Measurements from ENCODE around the gene OR2V2.
"Not testable (repeated sequence)": the region's sequence is repeated elsewhere in the genome, so short reads cannot be mapped to it uniquely, and the experiment has no call there.

The OR2V2 gene

DNA sequence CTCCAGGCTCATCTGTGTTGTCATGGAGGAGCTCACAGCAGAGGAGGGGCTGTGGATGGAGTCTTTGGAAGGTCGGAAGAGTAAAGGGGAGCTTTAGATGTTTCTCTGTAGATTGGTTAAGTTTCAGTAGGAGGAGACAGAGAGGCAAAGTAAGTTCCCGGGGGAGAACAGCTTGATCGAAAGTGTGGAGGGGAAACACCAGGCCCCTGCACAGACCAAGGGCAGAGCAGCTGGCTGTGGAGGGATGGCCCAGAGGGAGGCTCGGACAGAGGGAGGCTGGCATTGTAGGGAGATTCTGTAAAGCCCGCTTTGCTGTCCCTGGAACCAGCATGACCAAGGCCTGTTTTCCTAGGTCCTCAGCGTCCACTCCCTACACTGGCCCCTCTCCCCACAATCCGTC is 5.3 kb upstream of the OR2V2 start:
- no peak for DNase-seq (ENCODE audit: low read depth, low spot score)

DNA sequence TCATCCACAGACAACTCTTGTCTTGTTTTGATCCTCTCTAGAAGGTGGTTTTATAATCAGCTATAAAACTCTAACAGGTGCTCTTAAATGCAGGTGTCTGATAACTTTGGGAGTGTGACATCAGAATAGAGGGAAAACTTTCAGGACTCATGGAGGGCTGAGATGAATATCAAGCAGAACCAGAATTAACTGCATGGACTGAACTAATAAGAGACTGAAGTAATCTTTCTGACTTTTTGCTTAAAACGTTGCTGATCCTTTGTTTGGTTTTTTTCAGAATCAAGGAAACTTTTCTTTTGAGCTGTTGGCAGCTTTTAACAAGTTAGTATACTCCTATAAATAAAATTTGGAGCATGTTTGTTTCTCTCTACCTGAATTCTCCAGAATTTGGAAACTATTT is 2.3 kb upstream of the OR2V2 start:
- DNase-seq (ENCODE audit: low read depth, low spot score) = no peak

DNA sequence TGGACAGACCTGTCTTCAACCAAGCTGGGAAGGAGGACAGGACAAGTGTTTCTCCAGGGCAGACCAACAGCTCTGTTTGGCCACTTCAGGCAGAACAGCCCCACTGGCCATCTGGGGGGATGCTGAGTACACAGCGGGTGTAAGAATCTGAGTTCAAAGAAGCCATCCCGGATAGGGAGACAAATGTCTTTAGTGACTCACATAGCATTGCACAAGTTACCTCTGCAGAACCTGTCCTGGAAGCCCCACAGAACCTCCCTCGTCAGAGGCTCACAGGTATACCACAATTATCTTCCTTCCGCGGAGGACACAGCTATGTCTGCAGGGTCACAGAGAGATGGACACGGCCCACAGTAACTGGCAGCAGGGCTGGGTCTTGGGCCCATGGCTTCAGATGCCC is 2.0 kb downstream of the OR2V2 start:
- DNase-seq (ENCODE audit: low read depth, low spot score) = no peak

DNA sequence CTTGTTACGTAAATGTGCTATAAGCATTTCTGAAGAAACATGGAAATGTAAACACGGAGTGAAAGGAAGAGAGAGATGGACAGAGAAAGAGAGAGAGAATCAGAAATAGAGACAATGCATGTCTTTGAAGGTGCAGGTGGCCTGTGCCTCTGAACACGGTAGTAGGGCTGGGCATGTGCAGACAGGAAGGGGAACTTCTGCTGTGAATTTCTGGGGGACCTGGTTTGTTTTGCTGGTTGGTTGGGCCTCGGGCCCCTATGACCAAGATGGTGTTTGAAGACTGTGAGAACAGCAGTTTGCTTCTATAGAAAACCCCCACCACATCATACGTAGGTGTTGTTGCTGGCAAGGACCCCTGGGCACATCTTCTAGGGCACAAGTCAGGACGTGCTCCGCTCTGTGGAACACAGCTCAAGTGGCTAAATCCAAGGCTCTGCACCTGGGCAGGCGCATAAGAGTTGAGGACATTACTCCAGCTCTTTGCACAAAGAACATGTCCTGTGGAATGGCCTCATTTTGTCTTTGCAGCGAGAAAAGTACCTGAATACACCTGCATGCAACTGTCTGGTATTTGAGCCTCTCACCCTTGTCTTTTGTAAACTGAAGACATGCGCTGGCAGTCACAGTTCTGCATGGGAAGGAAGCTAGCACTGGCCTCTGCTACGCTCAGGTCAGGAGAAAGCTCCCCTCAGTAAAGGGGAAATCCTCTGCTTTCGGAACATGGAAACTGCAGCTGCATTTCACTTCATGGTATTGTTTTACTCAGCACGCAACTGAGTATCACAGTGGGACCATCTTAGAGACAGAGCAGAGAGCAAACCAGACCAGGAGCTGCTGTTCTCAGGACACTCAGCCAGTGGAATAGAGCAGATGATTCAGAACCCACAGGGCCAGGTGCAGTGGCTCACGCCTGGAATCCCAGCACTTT is 2.7 kb downstream of the OR2V2 start:
- DNase-seq (ENCODE audit: low read depth, low spot score) = no peak

DNA sequence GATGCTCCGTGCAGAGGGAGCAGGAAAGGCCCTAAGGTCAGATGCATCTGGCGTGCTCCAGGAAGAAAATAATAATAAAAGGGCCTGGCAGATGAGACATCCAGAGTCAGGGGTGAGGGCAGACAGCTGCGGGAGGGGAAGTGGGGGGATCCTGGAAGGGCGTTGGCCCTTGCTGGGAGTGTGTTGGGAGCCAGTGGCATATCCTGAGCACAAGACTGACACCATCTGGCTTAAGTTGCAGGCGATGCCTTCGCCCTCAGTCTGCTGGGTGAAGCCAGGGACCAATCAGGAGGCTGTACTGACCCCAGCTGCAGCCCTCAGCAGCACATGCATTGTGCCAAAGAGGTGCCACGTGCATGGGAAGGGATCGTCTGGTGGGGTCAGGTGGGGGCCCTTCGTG is 3.8 kb downstream of the OR2V2 start:
- DNase-seq (ENCODE audit: low read depth, low spot score) = no peak

DNA sequence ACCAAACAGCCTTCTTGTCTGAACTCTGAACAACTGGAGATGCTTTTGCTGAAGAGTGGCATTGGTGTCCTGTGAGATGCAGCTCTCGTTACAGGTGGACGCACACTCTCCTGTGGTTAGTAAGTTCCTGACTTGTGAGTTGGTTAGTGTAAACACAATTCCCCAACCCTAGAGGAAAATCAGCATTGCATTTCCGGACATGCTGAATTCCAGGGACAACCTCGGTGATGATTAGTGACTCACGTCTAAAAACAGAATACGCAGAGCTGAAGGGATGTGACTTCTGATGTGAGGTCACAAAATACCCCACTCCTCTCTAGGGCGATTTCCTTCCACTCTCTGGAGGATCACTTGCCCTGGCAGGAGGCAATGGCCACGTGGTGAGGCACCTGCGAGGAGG is 5.0 kb downstream of the OR2V2 start:
- no peak for DNase-seq (ENCODE audit: low read depth, low spot score)

DNA sequence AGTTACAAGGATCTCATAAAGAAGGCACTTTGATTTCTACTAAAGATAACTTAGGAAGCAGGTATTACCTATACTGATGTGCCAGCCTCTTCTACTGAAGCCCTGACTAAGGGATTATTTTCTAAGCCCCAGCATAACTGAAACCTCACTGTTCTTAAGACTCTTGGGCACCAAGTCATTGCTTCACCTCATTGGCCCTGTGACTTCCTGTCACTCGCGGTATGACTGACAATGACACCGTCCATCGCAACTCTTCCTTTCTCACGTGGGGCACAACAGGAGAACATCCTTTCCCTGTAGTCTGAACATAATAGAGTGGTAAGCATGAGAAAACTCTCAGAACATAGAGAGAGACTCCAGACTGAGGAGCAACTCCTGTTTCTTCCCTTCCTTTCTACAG is 6.4 kb downstream of the OR2V2 start:
- no peak for DNase-seq (ENCODE audit: low read depth, low spot score)

DNA sequence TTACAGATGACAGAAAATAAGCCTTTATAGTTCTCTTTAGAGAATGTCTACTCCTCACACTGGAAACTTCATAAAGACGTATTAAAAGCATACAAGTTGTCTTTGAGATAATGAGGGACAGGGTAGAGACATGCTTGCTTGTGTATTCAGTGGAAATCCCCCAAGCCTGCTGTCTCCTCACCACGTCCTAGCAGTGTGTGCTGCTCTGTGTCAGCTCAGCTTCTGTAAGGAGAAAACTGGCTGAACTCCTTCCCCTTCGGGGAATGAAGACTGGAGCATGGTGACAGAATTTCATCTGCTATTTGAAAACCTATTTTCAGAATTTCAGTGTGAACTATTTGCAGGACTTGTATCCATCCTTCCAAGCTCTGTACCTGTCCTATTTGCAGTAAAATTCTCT is 9.4 kb downstream of the OR2V2 start:
- DNase-seq (ENCODE audit: low read depth, low spot score) = no peak

DNA sequence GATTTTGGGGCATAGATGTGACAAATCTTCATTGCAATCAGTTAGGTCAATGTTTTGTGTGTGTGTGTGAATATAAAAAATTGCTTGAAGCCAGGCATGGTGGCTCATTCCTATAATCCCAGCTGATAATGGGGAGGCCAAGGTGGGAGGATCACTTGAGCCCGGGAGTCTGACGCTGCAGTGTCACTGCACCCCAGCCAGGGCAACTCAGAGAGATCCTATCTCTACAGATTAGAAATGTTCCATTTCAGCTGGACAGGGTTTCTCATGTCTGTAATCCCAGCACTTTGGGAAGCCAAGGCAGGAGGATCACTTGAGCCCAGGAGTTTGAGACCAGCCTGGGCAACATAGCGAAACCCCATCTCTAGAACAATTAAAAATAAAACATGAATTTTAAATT is 11.5 kb downstream of the OR2V2 start:
- no peak for DNase-seq (ENCODE audit: low read depth, low spot score)

DNA sequence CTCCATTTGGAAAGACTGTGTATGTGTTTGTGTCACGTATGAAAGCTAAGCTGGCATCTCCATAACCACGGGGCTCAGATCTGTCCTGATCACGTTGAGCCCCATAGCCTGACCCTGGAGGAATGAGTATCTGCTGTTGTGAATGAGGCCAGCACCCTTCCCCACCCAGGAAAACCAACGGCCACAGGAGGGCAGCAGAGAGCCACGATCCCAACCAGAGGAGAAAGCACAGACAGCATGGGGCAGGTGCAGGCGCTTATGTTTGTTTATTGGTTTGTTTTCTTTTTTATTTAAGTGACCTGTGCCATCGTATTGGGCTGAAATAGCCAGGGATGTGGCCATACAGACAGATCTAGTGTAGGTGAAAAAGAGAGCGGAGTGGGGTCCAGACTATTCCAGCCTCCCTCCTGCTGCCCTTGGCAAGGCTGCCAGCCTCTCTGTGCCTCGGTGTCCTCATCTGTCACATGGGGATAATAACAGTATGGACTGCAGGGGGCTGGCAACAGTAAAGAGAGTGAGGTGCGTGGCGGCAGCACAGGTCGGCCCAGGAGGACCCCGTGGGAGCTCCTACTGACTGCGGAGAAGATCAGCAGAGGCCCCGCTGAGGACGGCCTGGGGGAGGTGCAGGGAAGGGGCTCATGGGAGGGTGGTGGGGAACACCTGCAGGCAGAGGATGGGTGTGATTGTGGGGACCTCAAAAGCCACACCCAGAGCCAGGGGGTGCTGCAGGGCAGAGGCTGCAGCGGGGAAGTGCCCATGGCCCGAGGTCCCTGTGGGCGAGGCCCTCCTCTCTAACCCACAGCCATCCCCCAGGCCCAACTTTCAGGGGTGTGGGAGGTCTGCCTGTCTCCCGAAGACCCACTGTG is 12.1 kb downstream of the OR2V2 start:
- DNase-seq (ENCODE audit: low read depth, low spot score) = no peak

DNA sequence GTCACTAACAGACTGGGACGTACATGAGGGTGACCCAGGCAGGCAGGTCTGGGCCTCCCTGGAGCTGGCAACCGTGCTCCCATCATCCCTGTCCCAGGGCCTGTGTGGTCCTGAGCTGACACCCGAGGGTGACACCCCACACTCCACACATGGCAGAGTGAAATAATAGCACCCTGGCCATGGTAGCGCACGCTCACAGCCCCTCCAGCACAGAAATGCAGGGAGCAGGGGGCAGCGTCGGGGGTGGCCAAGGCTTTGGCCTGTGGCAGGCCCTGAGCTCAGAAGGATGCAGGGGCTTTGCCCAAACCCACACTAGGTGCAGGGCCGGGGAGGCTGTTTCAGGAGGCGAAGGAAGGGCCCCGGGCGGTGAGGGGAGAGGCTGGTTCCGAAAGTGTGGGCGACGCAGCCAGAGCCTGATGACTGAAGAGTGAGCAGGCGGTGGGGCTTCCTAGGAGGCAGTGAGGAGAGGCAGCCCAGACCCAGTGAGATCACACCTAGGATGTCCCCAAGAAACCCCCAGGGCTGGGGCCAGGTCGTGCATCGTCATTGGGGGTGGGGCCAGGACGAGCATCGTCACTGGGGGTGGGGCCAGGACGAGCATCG is 12.9 kb downstream of the OR2V2 start:
- no peak for DNase-seq (ENCODE audit: low read depth, low spot score)

DNA sequence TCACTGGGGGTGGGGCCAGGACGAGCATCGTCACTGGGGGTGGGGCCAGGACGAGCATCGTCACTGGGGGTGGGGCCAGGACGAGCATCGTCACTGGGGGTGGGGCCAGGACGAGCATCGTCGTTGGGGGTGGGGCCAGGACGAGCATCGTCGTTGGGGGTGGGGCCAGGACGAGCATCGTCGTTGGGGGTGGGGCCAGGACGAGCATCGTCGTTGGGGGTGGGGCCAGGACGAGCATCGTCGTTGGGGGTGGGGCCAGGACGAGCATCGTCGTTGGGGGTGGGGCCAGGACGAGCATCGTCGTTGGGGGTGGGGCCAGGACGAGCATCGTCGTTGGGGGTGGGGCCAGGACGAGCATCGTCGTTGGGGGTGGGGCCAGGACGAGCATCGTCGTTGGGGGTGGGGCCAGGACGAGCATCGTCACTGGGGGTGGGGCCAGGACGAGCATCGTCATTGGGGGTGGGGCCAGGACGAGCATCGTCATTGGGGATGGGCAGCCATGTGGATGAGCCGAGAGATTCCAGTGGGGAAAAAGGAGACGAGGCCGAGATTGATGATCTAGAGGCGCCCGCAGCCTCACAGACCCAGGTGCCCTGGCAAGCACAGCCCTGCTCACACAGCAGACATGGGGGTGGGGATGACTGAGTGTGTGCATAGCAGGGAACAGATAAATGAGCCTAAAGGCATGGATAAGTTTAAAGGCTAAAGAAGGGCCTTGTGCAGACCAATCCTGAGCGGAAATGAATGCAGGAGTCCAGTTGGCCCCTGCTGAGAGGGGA is 13.6 kb downstream of the OR2V2 start:
- not testable (repeated sequence) for DNase-seq (ENCODE audit: low read depth, low spot score)

DNA sequence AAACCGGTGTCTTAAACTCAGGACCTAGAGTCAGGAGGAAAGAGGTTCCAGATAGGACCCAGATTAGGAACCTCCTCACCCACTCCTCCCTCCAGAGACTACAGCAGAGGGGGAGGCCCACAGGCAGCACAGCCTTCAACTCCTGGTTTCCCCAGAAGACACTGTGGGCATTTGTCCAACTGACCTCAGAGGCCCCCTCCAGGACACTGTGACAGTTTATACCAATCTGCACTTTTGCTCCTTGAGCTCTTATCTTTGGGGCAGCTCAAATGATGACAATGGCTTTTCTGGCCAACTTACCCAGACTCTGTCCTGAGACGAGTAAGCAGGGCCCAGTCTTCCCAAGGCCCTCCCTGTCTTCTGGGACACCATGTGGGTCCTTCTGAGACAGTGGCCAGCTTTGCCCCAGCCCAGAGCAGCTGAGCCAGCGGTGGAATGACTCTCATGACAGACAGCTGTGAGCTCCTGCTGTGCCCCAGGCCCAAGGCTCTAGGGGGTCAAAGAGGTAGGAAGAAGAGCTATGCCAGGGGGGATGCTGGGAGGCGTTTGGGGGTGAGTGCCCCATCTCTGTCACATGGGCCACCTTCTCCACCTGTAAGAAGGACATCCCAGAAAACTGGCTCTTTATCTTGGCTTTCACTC is 14.3 kb downstream of the OR2V2 start:
- DNase-seq (ENCODE audit: low read depth, low spot score) = no peak

DNA sequence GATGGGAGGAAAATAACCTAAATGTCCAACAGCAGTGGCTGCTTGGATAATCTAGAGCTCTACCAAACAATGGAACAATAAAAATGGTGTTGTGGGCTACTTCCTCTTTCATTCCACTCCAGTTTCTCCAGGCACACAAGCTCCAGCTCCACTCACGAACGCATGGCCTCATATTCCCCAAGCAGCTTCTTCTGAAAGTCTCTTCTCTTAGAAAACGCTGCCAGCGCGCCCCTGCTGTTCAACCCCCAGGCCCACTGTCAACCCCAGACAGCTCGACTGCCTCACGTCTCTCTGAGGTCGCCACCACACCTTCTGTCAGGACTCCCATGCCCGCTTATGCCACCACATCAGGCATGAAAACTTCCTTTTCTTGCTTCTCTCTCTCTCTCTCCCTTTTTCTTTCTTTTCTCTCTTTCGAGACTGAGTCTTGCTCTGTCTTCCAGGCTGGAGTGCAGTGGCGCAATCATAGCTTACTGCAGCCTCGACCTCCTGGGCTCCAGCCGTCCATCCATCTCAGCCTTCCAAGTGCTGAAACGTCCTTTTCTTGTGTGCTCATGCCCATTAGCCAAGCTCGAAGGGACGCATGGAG is 16.2 kb downstream of the OR2V2 start:
- no peak for DNase-seq (ENCODE audit: low read depth, low spot score)

DNA sequence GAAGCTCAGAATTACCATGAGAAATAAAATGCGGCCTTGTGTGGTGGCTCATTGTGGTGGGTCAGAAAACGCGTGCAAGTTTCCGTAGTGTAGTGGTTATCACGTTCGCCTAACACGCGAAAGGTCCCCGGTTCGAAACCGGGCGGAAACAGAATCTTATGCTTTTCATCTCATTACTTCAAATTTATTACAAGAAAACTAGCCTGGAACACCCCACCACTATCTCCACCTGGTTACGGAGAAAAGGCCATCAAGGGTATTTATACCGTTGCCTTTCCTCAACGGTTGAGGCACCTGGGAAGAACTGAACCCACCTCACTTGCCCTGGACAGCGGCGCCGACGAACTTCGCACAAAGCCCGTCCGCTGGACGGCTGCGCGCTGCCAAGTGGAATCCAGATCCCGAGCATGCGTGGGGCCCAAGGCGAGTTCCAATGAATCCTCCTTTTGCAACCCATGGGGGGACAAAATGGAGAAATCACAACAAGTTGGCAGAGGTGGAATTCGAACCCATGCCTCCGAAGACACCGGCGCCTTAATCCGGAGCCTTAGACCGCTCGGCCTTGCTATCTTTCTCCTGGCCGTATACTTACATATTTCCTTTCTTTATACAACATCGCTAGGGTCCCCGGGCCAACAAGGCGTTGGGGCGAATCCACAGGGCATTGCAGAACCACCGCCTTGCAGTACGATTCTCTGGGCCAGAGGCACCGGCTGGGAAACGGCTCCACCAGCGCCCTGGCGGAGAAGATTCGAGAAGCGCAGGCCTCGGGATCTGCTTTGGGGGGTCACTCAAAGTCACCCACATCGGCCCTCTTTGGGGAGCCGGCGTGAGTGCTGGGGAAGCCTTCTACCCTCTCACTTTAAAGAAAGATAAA is 16.9 kb downstream of the OR2V2 start:
- DNase-seq (ENCODE audit: low read depth, low spot score) = no peak

DNA sequence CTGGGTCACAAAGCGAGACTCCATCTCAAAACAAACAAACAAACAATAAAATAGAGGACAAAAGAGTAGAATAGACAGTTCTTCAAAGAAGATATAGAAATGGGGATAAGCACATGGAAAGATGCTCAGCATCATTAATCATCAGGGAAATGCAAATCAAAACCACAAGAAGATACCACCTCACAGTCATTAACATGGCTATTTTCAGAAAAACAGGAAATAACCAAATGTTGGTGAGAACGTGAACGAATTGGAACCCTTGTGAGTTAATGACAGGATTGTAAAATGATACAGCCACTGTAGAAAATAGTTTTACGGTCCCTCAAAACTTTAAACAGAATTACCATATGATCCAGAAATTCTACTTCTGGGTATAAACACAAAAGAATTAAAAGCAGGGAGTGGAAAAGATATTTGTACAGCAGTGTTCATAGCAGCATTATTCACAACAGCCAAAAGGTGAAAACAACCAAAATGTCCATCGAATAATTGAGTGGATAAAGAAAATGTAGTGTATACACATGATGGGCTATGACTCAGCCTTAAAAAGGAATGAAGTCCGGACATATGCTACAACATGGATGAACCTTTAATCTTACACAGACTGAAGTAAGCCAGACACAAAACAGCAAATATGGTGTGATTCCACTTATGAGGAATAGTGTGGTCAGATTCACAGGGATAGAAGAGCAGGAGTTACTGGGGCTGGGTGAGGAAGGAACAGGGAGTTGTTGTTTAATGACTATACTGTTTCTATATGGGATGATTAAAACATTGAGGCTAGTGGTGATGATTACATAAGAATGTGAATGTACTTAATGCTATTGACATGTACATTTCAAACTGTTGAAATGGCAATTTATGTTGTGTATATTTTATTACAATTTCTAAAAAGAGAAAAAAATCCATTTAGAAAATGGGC is 19.7 kb downstream of the OR2V2 start:
- DNase-seq (ENCODE audit: low read depth, low spot score) = no peak

DNA sequence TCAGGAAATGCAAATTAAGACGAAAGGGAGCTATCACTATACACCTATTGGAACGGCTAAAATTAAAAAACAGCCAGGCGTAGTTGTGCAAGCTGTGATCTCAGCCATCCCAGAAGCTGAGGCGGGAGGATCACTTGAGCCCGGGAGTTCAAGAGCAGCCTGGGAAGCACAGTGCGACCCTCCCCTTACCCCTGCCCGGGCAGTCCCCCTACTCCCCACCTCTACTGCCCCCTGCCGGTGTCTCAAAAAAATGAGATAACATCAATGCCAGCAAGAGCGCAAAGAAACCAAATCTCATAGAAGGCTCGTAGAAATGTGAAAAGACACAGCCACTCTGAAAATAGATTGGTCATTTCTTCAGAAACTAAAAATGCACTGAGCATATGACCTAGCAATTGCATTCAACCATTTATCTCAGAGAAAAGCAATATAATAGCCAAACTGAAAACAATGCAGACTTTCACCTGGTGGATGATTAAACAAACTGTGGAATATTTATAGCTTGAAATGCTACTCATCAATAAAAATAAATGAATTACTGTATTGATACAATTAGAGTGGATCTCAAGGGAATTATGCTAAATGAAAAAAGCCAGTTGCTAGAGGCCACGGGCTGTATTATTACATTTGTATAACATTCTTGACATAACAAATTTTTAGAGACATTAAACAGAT is 20.6 kb downstream of the OR2V2 start:
- DNase-seq (ENCODE audit: low read depth, low spot score) = no peak

DNA sequence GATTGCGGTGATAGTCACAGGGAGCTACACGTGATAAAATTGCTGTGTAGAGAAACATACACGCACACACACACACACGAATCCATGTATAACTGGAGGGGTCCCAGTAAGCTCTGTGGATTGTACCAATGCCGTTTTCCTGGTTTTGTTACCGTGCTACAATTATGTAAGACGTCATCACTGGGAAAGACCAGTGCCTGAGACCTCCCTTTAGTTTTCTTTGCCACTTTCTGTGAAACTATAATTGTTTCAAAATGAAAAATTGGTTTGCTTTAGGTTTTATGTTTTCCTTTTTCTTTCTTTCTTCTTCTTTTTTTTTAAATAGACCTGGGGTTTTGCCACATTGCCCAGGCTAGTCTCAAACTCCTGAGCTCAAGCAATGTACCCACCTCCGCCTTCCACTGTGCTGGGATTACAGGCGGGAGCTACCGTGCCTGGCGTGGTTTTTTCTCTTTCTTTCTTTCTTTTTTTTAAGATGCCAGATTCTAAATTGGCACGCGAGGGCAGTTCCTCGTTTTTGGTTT is 21.3 kb downstream of the OR2V2 start:
- no peak for DNase-seq (ENCODE audit: low read depth, low spot score)

Measured in smooth muscle cell of the brain vasculature (primary cell).